ENCODE data around the gene NT5DC2.

DNA sequence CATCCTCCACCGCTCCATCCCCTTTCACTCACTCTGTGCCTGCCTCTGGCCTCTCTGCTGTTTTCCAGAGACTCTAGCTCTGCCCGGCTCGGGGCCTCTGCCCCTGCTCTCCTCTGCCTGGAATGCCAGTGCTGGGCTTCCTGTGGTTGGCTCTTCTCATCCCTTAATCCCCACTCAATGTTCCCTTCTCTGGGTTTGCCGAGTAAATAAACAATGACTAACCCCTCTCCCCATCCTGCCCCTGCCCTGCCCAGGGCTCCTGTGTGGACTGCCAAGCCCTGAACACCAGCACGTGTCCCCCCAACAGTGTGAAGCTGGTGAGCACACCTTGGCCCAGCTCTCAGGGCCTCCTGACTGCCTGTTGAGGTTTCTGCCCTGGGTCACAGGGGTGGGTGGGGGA is 26.3 kb downstream of the NT5DC2 start:
- TF ChIP-seq, protein P1, sequence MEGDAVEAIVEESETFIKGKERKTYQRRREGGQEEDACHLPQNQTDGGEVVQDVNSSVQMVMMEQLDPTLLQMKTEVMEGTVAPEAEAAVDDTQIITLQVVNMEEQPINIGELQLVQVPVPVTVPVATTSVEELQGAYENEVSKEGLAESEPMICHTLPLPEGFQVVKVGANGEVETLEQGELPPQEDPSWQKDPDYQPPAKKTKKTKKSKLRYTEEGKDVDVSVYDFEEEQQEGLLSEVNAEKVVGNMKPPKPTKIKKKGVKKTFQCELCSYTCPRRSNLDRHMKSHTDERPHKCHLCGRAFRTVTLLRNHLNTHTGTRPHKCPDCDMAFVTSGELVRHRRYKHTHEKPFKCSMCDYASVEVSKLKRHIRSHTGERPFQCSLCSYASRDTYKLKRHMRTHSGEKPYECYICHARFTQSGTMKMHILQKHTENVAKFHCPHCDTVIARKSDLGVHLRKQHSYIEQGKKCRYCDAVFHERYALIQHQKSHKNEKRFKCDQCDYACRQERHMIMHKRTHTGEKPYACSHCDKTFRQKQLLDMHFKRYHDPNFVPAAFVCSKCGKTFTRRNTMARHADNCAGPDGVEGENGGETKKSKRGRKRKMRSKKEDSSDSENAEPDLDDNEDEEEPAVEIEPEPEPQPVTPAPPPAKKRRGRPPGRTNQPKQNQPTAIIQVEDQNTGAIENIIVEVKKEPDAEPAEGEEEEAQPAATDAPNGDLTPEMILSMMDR (IDR thresholded peaks at IDR 0.05; ENCODE audit: borderline replicate concordance, extremely low read depth, low read length, poor library complexity, severe bottlenecking) = no peak
- no peak for TF ChIP-seq EZH2 (IDR thresholded peaks at IDR 0.05; ENCODE audit: borderline replicate concordance, low read depth, low read length, severe bottlenecking)
